ENCODE results near the gene UROC1.

The UROC1 gene

GRCh38 chr3:126525091-126525852 is 7.7 kb upstream of the UROC1 start:
- peaks cover 35% of the 10 kb centered on the region for H3K27me3 Mint-ChIP-seq
- H3K9me3 Mint-ChIP-seq = no peaks in the 10 kb centered on the region
- H3K27ac Mint-ChIP-seq (ENCODE audit: low read depth) = no peak overlapping the region
- peaks cover 2% of the 10 kb centered on the region for H3K36me3 Mint-ChIP-seq (ENCODE audit: insufficient read depth)
- DNase-seq (ENCODE audit: low spot score in 2 of 2) (no peak), ATAC-seq (replicated peaks; ENCODE audit: extremely low read depth, poor library complexity, severe bottlenecking) (no peak)
- peaks cover 7% of the 10 kb centered on the region for H3K4me1 Mint-ChIP-seq
- H3K4me3 Mint-ChIP-seq = no peak overlapping the region

DNA sequence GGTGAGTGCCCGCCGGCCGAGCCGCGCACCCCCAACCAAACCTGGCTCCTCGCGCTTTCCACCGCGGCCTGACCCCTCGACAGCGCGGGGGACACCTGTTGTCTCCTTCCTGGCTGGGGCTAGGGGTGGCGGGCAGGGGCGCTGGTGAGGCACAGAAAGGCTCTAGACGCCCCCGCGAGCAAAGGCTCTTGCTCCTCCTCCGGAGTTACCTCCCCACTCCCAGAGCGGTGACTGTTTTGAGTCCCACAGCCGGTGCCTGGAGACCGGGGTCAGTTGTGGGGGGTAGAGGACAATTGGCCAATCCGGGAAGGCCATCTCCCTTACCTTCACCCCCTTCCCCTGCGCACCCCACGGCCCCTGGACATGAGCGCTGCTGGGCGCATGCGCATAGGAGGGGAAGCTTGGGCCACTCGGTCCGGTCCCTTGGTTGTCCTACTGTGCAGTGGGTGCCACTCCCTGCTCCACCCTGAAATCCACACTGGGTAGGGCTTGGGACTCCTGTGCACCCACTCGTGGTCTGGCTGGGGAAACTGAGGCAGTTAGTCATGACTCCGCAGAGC is 6.9 kb upstream of the UROC1 start:
- Mint-ChIP-seq H3K9me3 (no peaks in the 10 kb centered on the region), H3K27ac (ENCODE audit: low read depth) (no peak overlapping the region), H3K4me1 (peaks cover 7% of the 10 kb centered on the region), H3K27me3 (peaks cover 35% of the 10 kb centered on the region), H3K4me3 (no peak overlapping the region), H3K36me3 (ENCODE audit: insufficient read depth) (peaks cover under 1% of the 10 kb centered on the region)
- DNase-seq (ENCODE audit: low spot score in 2 of 2) (no peak), ATAC-seq (replicated peaks; ENCODE audit: extremely low read depth, poor library complexity, severe bottlenecking) (no peak)

- ATAC-seq (replicated peaks; ENCODE audit: extremely low read depth, poor library complexity, severe bottlenecking) = peak; percentile 10
Measured at GRCh38 chr3:126523745-126524428, 6.3 kb upstream of the UROC1 start, which contains the start of gene CHST13. CHST13 (plus strand) TSS chr3:126524155; CDS start chr3:126524333, 178 bp downstream.

DNA sequence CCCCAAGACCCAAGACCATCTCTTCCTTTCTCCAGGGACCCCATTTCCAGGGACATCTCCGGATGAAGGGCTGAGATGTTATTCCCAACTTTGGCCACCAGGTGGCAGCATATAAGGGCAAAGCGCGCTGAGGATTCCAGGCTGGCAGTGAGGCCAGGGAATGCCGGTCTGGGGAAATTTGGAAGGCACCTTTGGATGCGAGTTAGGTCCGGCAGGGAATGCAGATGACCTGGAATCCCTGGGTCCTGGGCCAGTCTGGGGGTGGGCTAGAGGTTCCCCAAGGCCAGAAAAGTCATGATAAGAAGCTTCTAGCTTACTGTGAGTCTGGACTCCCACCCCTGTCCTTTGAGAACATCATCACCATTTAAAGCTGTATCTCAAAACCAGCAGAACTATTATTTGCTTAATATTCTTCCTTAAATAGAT is 4.8 kb upstream of the UROC1 start:
- ATAC-seq (replicated peaks; ENCODE audit: extremely low read depth, poor library complexity, severe bottlenecking) (no peak), DNase-seq (ENCODE audit: low spot score in 2 of 2) (peak in 1 of 2 donors; percentile 23)
- Mint-ChIP-seq H3K27ac (ENCODE audit: low read depth) (no peak overlapping the region), H3K36me3 (ENCODE audit: insufficient read depth) (no peaks in the 10 kb centered on the region), H3K9me3 (no peaks in the 10 kb centered on the region), H3K4me3 (no peak overlapping the region), H3K27me3 (peaks cover 35% of the 10 kb centered on the region), H3K4me1 (peaks cover 7% of the 10 kb centered on the region)

More at GRCh38 chr3:126523745-126524428, 6.3 kb upstream of the UROC1 start, which contains the start of gene CHST13:
- Mint-ChIP-seq H3K4me3 (no peak within 1 kb of the TSS), H3K27me3 (peaks cover 35% of the 10 kb centered on the region), H3K9me3 (no peaks in the 10 kb centered on the region), H3K27ac (ENCODE audit: low read depth) (no peak within 1 kb of the TSS), H3K36me3 (ENCODE audit: insufficient read depth) (no peaks in the 10 kb centered on the region), H3K4me1 (peaks cover 7% of the 10 kb centered on the region)
- DNase-seq (ENCODE audit: low spot score in 2 of 2) = no peak

GRCh38 chr3:126521122-126521891 is 3.7 kb upstream of the UROC1 start:
- Mint-ChIP-seq H3K36me3 (ENCODE audit: insufficient read depth) (peaks cover 2% of the 10 kb centered on the region), H3K4me3 (no peak overlapping the region), H3K27ac (ENCODE audit: low read depth) (no peak overlapping the region), H3K27me3 (peaks cover 35% of the 10 kb centered on the region), H3K4me1 (peaks cover 7% of the 10 kb centered on the region), H3K9me3 (no peaks in the 10 kb centered on the region)
- ATAC-seq (replicated peaks; ENCODE audit: extremely low read depth, poor library complexity, severe bottlenecking) (no peak), DNase-seq (ENCODE audit: low spot score in 2 of 2) (no peak)

- no peak overlapping the region for H3K27ac Mint-ChIP-seq (ENCODE audit: low read depth)
- no peak for DNase-seq (ENCODE audit: low spot score in 2 of 2)
- peaks cover 2% of the 10 kb centered on the region for H3K36me3 Mint-ChIP-seq (ENCODE audit: insufficient read depth)
- no peak overlapping the region for H3K4me3 Mint-ChIP-seq
- H3K4me1 Mint-ChIP-seq = peaks cover 7% of the 10 kb centered on the region
- no peaks in the 10 kb centered on the region for H3K9me3 Mint-ChIP-seq
- H3K27me3 Mint-ChIP-seq = peaks cover 22% of the 10 kb centered on the region
- ATAC-seq (replicated peaks; ENCODE audit: extremely low read depth, poor library complexity, severe bottlenecking) = no peak
Measured at GRCh38 chr3:126519506-126520455, 2.2 kb upstream of the UROC1 start.

DNA sequence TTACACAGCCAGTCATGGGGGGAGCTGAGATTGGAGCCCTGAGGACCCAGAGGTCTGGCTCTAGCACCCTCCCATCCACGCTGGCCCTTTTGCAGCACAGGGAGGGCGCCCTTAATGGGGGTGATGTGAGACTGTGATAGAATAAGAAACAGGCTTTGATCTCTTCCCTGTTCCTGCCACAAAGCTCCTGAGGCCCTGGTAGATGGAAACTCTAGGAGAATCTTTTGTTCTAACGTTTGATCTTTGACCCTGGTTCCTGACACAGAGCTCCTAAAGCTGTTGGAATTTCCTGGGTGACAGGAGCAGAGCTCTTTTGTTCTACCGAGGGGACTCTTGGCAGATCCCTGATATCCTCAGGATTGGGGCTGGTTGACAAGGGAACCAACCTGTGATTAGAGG is 1.2 kb upstream of the UROC1 start:
- no peaks in the 10 kb centered on the region for H3K9me3 Mint-ChIP-seq
- DNase-seq (ENCODE audit: low spot score in 2 of 2) = no peak
- peaks cover 2% of the 10 kb centered on the region for H3K36me3 Mint-ChIP-seq (ENCODE audit: insufficient read depth)
- no peak for ATAC-seq (replicated peaks; ENCODE audit: extremely low read depth, poor library complexity, severe bottlenecking)
- no peak overlapping the region for H3K4me3 Mint-ChIP-seq
- peaks cover 7% of the 10 kb centered on the region for H3K4me1 Mint-ChIP-seq
- no peak overlapping the region for H3K27ac Mint-ChIP-seq (ENCODE audit: low read depth)
- H3K27me3 Mint-ChIP-seq = peaks cover 19% of the 10 kb centered on the region

DNA sequence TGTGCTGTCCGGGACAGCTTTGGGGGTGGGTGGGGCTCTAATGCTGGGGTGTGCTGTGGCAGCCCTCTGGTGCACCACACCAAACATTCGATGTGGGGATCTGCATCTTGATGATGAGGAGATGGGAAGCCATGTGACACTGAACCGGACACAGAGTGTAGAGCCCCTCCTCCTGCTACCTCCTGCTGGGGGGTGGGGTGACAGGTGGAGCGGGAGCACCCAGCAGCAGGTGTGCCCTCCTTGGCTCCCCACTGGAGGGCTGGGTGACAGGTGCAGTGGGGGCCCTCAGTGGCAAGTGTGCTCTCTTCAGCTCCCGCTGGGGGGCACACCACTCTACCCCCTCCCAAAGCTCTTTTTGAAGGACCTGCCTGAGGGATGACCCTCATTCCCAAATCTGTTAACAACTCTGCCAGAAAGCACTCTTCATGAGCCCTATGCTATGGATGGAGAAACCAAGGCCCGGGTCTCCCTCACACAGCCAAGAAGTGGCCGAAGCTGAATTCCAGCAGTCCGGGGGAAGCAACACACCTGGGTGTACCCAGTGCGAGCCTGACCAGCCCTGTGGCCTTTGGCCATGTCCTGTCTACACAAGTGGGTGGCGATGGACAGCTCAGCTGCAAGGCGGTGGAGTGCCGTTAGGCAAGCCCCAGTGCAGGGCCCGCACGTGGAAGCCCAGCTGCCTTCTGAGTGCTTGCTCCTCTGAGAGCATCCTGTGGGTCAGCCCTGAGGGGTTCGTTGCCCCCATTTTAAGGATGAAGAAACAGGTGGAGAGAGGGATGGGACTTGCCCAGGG is 609 bp upstream of the UROC1 start:
- H3K4me1 Mint-ChIP-seq = peaks cover 7% of the 10 kb centered on the region
- no peak for ATAC-seq (replicated peaks; ENCODE audit: extremely low read depth, poor library complexity, severe bottlenecking)
- no peak overlapping the region for H3K4me3 Mint-ChIP-seq
- no peak for DNase-seq (ENCODE audit: low spot score in 2 of 2)
- H3K27ac Mint-ChIP-seq (ENCODE audit: low read depth) = no peak overlapping the region
- H3K36me3 Mint-ChIP-seq (ENCODE audit: insufficient read depth) = peaks cover 2% of the 10 kb centered on the region
- H3K27me3 Mint-ChIP-seq = peaks cover 14% of the 10 kb centered on the region
- H3K9me3 Mint-ChIP-seq = no peaks in the 10 kb centered on the region

DNA sequence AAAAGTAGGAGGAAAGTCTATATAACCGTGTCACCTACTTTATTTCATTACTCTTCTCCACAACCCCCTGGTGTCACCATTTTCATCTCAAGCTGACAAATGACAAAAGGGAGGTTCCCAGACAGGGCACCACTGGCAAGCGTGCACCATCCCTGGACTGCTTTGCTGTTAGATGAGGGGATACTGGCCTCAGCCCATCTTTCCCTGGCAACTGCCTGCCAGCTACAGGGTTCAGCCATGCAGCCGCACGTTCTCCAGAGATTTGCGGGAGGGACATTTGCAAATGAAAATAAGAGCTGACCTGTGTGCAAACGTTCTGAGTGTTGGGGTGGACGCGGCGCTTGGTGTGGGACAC is 660 bp downstream of the UROC1 start:
- Mint-ChIP-seq H3K36me3 (ENCODE audit: insufficient read depth) (peaks cover 2% of the 10 kb centered on the region), H3K4me1 (no peaks in the 10 kb centered on the region), H3K27me3 (peaks cover 2% of the 10 kb centered on the region), H3K9me3 (no peaks in the 10 kb centered on the region), H3K27ac (ENCODE audit: low read depth) (no peak overlapping the region), H3K4me3 (no peak overlapping the region)
- ATAC-seq (replicated peaks; ENCODE audit: extremely low read depth, poor library complexity, severe bottlenecking) (no peak), DNase-seq (ENCODE audit: low spot score in 2 of 2) (no peak)

- DNase-seq (ENCODE audit: low spot score in 2 of 2) (no peak), ATAC-seq (replicated peaks; ENCODE audit: extremely low read depth, poor library complexity, severe bottlenecking) (no peak)
- Mint-ChIP-seq H3K4me1 (no peaks in the 10 kb centered on the region), H3K27me3 (no peaks in the 10 kb centered on the region), H3K4me3 (no peak overlapping the region), H3K9me3 (no peaks in the 10 kb centered on the region), H3K36me3 (ENCODE audit: insufficient read depth) (peaks cover 2% of the 10 kb centered on the region), H3K27ac (ENCODE audit: low read depth) (no peak overlapping the region)
Measured at GRCh38 chr3:126516152-126516935, 1.2 kb downstream of the UROC1 start.

Measured in central memory CD8-positive, alpha-beta T cell (primary cell).